ENCODE measurements around the gene RAB3IL1.

Gene RAB3IL1

GRCh38 chr11:61848631-61849030 lies 68.7 kb downstream of the RAB3IL1 start:
- no peaks in the 10 kb centered on the region for H3K36me3 ChIP-seq (ENCODE audit: control insufficient read depth, insufficient read depth, low read length)
- H3K27me3 ChIP-seq (replicated peaks; ENCODE audit: control insufficient read depth, insufficient read depth, low read length, poor library complexity, severe bottlenecking): no peaks in the 10 kb centered on the region
- H3K4me3 ChIP-seq (ENCODE audit: insufficient read depth, low read depth, low read length, poor library complexity, severe bottlenecking): no peak overlapping the region
- H3K9me3 ChIP-seq (ENCODE audit: control insufficient read depth, low read length): no peaks in the 10 kb centered on the region
- DNase-seq: no peak
- no peak overlapping the region for H3K27ac ChIP-seq (ENCODE audit: insufficient read depth, low read length, poor library complexity, severe bottlenecking)
- H3K4me1 ChIP-seq (ENCODE audit: control insufficient read depth, insufficient read depth, low read length, poor library complexity, severe bottlenecking): no peaks in the 10 kb centered on the region

GRCh38 chr11:61847914-61848581 lies 69.3 kb downstream of the RAB3IL1 start:
- Histone ChIP-seq H3K36me3 (ENCODE audit: control insufficient read depth, insufficient read depth, low read length) (no peaks in the 10 kb centered on the region), H3K27ac (ENCODE audit: insufficient read depth, low read length, poor library complexity, severe bottlenecking) (no peak overlapping the region), H3K4me3 (ENCODE audit: insufficient read depth, low read depth, low read length, poor library complexity, severe bottlenecking) (no peak overlapping the region), H3K27me3 (replicated peaks; ENCODE audit: control insufficient read depth, insufficient read depth, low read length, poor library complexity, severe bottlenecking) (no peaks in the 10 kb centered on the region), H3K4me1 (ENCODE audit: control insufficient read depth, insufficient read depth, low read length, poor library complexity, severe bottlenecking) (no peaks in the 10 kb centered on the region), H3K9me3 (ENCODE audit: control insufficient read depth, low read length) (no peaks in the 10 kb centered on the region)
- no peak for DNase-seq
